ENCODE measurements around the gene RFX3.

RFX3 gene

DNA sequence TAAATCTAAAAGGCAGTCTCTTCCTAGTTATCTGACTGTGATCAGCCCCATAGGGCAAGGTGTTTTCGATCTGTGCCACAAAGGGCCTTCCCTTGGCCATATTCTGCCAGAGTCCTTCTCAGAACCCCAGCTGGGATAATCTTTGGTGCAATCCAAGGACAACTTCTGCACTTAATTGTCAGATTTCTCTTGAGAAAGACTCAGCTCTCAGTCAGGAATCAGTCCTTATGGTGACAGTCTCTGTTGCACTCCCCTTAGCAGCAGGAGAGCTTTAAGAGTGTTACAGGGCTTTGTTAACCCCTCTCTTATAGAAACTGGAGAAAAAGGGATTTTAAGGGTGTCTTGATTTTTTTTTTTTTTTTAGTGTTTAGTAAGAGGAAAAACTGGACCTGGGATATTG lies 15.4 kb upstream of the RFX3 start:
- no peak for DNase-seq (ENCODE audit: low read depth in 1 of 2, low spot score in 1 of 2)
- Histone ChIP-seq H3K4me3 (replicated peaks; ENCODE audit: insufficient read depth, low read length) (no peak overlapping the region), H3K27ac (replicated peaks) (no peak overlapping the region), H3K27me3 (ENCODE audit: insufficient read depth, poor library complexity, severe bottlenecking) (no peaks in the 10 kb centered on the region)
- TF ChIP-seq GABPA (IDR thresholded peaks at IDR 0.05; ENCODE audit: low read depth) = no peak
- TF ChIP-seq, protein P1, sequence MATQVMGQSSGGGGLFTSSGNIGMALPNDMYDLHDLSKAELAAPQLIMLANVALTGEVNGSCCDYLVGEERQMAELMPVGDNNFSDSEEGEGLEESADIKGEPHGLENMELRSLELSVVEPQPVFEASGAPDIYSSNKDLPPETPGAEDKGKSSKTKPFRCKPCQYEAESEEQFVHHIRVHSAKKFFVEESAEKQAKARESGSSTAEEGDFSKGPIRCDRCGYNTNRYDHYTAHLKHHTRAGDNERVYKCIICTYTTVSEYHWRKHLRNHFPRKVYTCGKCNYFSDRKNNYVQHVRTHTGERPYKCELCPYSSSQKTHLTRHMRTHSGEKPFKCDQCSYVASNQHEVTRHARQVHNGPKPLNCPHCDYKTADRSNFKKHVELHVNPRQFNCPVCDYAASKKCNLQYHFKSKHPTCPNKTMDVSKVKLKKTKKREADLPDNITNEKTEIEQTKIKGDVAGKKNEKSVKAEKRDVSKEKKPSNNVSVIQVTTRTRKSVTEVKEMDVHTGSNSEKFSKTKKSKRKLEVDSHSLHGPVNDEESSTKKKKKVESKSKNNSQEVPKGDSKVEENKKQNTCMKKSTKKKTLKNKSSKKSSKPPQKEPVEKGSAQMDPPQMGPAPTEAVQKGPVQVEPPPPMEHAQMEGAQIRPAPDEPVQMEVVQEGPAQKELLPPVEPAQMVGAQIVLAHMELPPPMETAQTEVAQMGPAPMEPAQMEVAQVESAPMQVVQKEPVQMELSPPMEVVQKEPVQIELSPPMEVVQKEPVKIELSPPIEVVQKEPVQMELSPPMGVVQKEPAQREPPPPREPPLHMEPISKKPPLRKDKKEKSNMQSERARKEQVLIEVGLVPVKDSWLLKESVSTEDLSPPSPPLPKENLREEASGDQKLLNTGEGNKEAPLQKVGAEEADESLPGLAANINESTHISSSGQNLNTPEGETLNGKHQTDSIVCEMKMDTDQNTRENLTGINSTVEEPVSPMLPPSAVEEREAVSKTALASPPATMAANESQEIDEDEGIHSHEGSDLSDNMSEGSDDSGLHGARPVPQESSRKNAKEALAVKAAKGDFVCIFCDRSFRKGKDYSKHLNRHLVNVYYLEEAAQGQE (IDR thresholded peaks at IDR 0.05; ENCODE audit: insufficient replicate concordance, low read depth) = no peak
- TF ChIP-seq POLR2AphosphoS5 (IDR thresholded peaks at IDR 0.05; ENCODE audit: low read depth) = no peak
- TF ChIP-seq, protein P2, sequence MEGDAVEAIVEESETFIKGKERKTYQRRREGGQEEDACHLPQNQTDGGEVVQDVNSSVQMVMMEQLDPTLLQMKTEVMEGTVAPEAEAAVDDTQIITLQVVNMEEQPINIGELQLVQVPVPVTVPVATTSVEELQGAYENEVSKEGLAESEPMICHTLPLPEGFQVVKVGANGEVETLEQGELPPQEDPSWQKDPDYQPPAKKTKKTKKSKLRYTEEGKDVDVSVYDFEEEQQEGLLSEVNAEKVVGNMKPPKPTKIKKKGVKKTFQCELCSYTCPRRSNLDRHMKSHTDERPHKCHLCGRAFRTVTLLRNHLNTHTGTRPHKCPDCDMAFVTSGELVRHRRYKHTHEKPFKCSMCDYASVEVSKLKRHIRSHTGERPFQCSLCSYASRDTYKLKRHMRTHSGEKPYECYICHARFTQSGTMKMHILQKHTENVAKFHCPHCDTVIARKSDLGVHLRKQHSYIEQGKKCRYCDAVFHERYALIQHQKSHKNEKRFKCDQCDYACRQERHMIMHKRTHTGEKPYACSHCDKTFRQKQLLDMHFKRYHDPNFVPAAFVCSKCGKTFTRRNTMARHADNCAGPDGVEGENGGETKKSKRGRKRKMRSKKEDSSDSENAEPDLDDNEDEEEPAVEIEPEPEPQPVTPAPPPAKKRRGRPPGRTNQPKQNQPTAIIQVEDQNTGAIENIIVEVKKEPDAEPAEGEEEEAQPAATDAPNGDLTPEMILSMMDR (IDR thresholded peaks at IDR 0.05; ENCODE audit: insufficient read depth, low read length) = no peak
- TF ChIP-seq SPI1 (IDR thresholded peaks at IDR 0.05; ENCODE audit: borderline replicate concordance, low read depth) = no peak

DNA sequence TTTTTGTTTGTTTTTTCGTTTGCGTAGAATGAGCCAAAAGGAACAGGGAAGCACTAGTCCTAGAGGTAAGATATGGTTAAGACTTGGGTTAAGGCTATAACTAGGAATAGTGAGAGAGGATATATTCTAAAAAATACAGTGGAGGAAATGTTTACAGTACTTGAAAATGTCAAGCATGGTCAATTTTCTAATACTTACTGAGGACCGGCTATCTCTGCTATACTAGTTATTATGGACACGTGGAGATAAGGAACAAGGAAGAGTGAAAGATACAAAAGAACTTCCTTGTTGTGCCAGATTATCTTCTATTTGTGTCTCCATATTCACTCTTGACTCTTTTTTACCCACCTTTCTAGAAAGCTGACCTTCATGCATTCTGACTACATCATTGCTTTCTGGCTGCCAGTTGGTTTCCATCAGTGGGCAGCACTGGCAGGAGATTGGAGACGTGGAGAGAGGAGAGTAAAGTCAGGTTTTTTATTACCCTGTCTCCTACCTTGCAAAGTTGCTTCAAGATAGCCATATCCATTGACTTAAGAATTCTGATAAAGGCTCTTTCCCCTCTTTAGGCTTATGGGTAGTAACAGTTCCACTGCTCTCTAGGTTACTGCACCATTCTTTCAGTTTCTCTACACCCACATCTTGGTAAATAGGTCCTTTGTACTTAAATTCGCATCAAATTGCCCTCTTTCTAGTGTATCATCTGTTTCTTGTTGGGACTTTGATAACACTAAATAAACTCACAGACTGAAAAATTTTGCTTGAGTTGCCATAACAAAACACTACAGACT lies 9.0 kb upstream of the RFX3 start:
- TF ChIP-seq SPI1 (IDR thresholded peaks at IDR 0.05; ENCODE audit: borderline replicate concordance, low read depth) (no peak), GABPA (IDR thresholded peaks at IDR 0.05; ENCODE audit: low read depth) (no peak), POLR2AphosphoS5 (IDR thresholded peaks at IDR 0.05; ENCODE audit: low read depth) (no peak)
- TF ChIP-seq, protein P2 (IDR thresholded peaks at IDR 0.05; ENCODE audit: insufficient read depth, low read length) = no peak
- TF ChIP-seq, protein P1 (IDR thresholded peaks at IDR 0.05; ENCODE audit: insufficient replicate concordance, low read depth) = no peak
- Histone ChIP-seq H3K27ac (replicated peaks) (no peak overlapping the region), H3K4me3 (replicated peaks; ENCODE audit: insufficient read depth, low read length) (no peak overlapping the region), H3K27me3 (ENCODE audit: insufficient read depth, poor library complexity, severe bottlenecking) (no peaks in the 10 kb centered on the region)
- DNase-seq (ENCODE audit: low read depth in 1 of 2, low spot score in 1 of 2) = no peak

GRCh38 chr9:3532158-3532557 lies 6.4 kb upstream of the RFX3 start:
- H3K27ac ChIP-seq (replicated peaks) = no peak overlapping the region
- no peak for DNase-seq (ENCODE audit: low read depth in 1 of 2, low spot score in 1 of 2)
- H3K27me3 ChIP-seq (ENCODE audit: insufficient read depth, poor library complexity, severe bottlenecking) = no peaks in the 10 kb centered on the region
- TF ChIP-seq, protein P2 (IDR thresholded peaks at IDR 0.05; ENCODE audit: insufficient read depth, low read length) = no peak
- TF ChIP-seq, protein P1 (IDR thresholded peaks at IDR 0.05; ENCODE audit: insufficient replicate concordance, low read depth) = no peak
- no peak for TF ChIP-seq GABPA (IDR thresholded peaks at IDR 0.05; ENCODE audit: low read depth)
- no peak for TF ChIP-seq SPI1 (IDR thresholded peaks at IDR 0.05; ENCODE audit: borderline replicate concordance, low read depth)
- TF ChIP-seq POLR2AphosphoS5 (IDR thresholded peaks at IDR 0.05; ENCODE audit: low read depth) = no peak
- no peak overlapping the region for H3K4me3 ChIP-seq (replicated peaks; ENCODE audit: insufficient read depth, low read length)

All from HL-60 (cell line).